Smooth muscle cell (in vitro differentiated cells): ENCODE results near the gene LMOD1. TPM values are rescaled to one million over a fixed set of nuclear protein-coding genes. Genes with fewer than 3 reads are reported as not detected.
A peak's percentile ranks its signal among the peaks of the same experiment; 100 is the strongest.

Experiments
- DNase-seq: peaks from one replicate; lab custom pipeline; 2025; ENCODE audit not compliant: unreplicated experiment; lab: John Stamatoyannopoulos, UW
- H2AFZ ChIP-seq: fragments of 200-600 bp; sonication (generic); 2 replicates; pipeline ENCODE4 v1.6.0; 2016; ENCODE audit warnings: antibody characterized with exemption, low read depth, mild to moderate bottlenecking
- H3F3A ChIP-seq: fragments of 200-600 bp; sonication (generic); 2 replicates; pipeline ENCODE4 v1.6.0; 2017; ENCODE audit warnings: antibody characterized with exemption, low read depth
- H3K27ac ChIP-seq: fragments of 200-600 bp; sonication (generic); 2 replicates; pipeline ENCODE4 v1.5.1; 2016; ENCODE audit warnings: low read depth, mild to moderate bottlenecking
- H3K27me3 ChIP-seq: fragments of 200-600 bp; sonication (generic); 2 replicates; pipeline ENCODE4 v1.6.1; 2016; ENCODE audit warnings: low read depth, mild to moderate bottlenecking
- H3K36me3 ChIP-seq: fragments of 200-600 bp; sonication (generic); 2 replicates; pipeline ENCODE4 v1.5.1; 2016; ENCODE audit warnings: low read depth
- H3K4me1 ChIP-seq: fragments of 200-600 bp; sonication (generic); 2 replicates; pipeline ENCODE4 v1.5.1; 2016; ENCODE audit warnings: low read depth
- H3K4me2 ChIP-seq: fragments of 200-600 bp; sonication (generic); 2 replicates; pipeline ENCODE4 v1.6.0; 2016; ENCODE audit warnings: mild to moderate bottlenecking
- H3K4me3 ChIP-seq: fragments of 200-600 bp; sonication (generic); 2 replicates; pipeline ENCODE4 v1.5.1; 2016; ENCODE audit warnings: mild to moderate bottlenecking
- H3K79me2 ChIP-seq: fragments of 200-600 bp; sonication (generic); 2 replicates; pipeline ENCODE4 v1.6.0; 2016; ENCODE audit warnings: low read depth, mild to moderate bottlenecking
- H3K9ac ChIP-seq: fragments of 200-600 bp; sonication (generic); 2 replicates; pipeline ENCODE4 v1.6.0; 2016; ENCODE audit warnings: low read depth
- H3K9me3 ChIP-seq: fragments of 200-600 bp; sonication (generic); replicated peaks from 2 replicates; pipeline ENCODE4 v1.5.1; 2016; ENCODE audit warnings: low read depth
- H4K20me1 ChIP-seq: fragments of 200-600 bp; sonication (generic); 2 replicates; pipeline ENCODE4 v1.6.0; 2016; ENCODE audit warnings: low read depth
- CTCF ChIP-seq: fragments of 200-600 bp; sonication (generic); IDR thresholded peaks from 2 replicates; pipeline ENCODE4 v1.5.1; 2017; ENCODE audit warnings: borderline replicate concordance, mild to moderate bottlenecking, antibody characterized with exemption; ENCODE audit not compliant: insufficient read depth, poor library complexity, severe bottlenecking
- WGBS: methylation state at CpG from one replicate; pipeline ENCODE4 v1.1.7; 2016; ENCODE audit warnings: low lambda C conversion rate; 5-methylcytosine and 5-hydroxymethylcytosine counted together
- polyA plus RNA-seq: library from polyadenylated mRNA; unstranded; fragments of >200 nt; fragmentation: Nextera tagmentation; extraction: Ambion mirVana; gene quantifications from 2 replicates; pipeline ENCODE4 v1.2.1, GENCODE V29; 2016
- total RNA-seq: library from RNA; depleted of rRNA; stranded (reverse); fragments of >200 nt; gene quantifications from 2 replicates; pipeline ENCODE4 v1.2.3, GENCODE V29; 2014

The LMOD1 gene
- total and polyA plus RNA-seq, 2 experiments from 2014 or later = 4.0 to 5.6 TPM

DNA sequence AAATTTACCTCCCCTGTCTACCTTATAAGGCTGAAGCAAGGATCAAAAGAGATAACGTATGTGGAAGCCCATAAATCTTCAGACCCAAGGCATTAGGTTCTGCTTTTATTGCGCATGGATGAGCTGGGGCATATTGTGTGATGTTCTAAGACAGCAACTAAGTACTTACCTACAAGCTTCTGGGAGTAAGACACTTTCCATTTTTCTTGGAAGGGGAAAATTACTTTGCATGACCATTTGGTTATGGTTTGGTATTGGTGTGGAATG lies 21.1 kb downstream of the LMOD1 start:
- H3K9me3 ChIP-seq = no peaks in the 10 kb centered on the region
- H3K36me3 ChIP-seq = no peaks in the 10 kb centered on the region
- H3F3A ChIP-seq = peaks cover 3% of the 10 kb centered on the region
- H3K4me2 ChIP-seq = no peak overlapping the region
- no peak overlapping the region for H3K9ac ChIP-seq
- no peaks in the 10 kb centered on the region for H4K20me1 ChIP-seq
- H3K79me2 ChIP-seq = peaks cover 2% of the 10 kb centered on the region
- H3K27ac ChIP-seq = no peak overlapping the region
- no peaks in the 10 kb centered on the region for H3K4me1 ChIP-seq
- H3K27me3 ChIP-seq = no peaks in the 10 kb centered on the region
- no peak for TF ChIP-seq CTCF
- 75% methylated on average over 2 of the region's 2 CpGs for WGBS
- no peak for DNase-seq
- H2AFZ ChIP-seq = no peak overlapping the region
- no peak overlapping the region for H3K4me3 ChIP-seq

DNA sequence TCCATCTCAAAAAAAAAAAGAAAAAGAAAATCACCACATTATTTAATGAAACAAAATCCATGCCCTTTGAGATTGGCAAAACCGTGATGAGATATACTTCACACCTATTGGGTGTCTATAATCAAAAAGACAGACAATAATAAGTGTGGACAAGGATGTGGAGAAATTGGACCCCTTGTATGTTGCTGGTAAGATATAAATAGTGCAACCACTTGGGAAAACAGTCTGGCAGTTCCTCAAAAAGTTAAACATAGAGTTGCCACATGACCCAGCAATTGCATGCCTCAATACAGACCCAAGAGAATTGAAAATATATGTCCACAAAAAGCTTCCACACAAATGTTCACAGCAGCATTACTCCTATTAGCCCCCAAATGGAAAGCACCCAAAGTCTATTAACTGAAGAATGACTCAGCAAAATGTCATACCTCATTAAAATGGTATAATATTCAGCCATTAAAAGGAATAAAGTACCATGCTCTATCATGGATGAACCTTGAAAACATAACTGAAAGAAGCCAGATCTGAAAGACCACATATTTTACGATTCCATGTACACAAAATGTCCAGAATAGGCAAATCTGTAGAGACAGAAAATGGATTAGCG lies 24.3 kb downstream of the LMOD1 start:
- WGBS = 94% methylated on average over 3 of the region's 3 CpGs

GRCh38 chr1:201918343-201918742 lies 28.0 kb downstream of the LMOD1 start:
- Histone ChIP-seq H3K9ac (no peak overlapping the region), H3K4me1 (no peaks in the 10 kb centered on the region), H3K4me3 (no peak overlapping the region), H3F3A (peaks cover 16% of the 10 kb centered on the region), H3K9me3 (no peaks in the 10 kb centered on the region), H3K27ac (peak overlapping the region; percentile 78), H3K27me3 (no peaks in the 10 kb centered on the region), H4K20me1 (no peaks in the 10 kb centered on the region), H3K79me2 (no peaks in the 10 kb centered on the region), H3K4me2 (peak overlapping the region; percentile 67), H3K36me3 (no peaks in the 10 kb centered on the region), H2AFZ (no peak overlapping the region)
- TF ChIP-seq CTCF = no peak
- no peak for DNase-seq
- 86% methylated on average over 5 of the region's 5 CpGs for WGBS

More for the DNA sequence above, 24.3 kb downstream of the LMOD1 start:
- no peaks in the 10 kb centered on the region for H3K36me3 ChIP-seq
- no peak overlapping the region for H3K27ac ChIP-seq
- no peak overlapping the region for H3K9ac ChIP-seq
- no peaks in the 10 kb centered on the region for H3K9me3 ChIP-seq
- H3F3A ChIP-seq = peaks cover 16% of the 10 kb centered on the region
- no peak overlapping the region for H2AFZ ChIP-seq
- no peak for TF ChIP-seq CTCF
- no peak overlapping the region for H3K4me3 ChIP-seq
- H3K4me2 ChIP-seq = no peak overlapping the region
- H3K79me2 ChIP-seq = peaks cover 2% of the 10 kb centered on the region
- DNase-seq = no peak
- H3K27me3 ChIP-seq = no peaks in the 10 kb centered on the region
- H3K4me1 ChIP-seq = no peaks in the 10 kb centered on the region
- H4K20me1 ChIP-seq = no peaks in the 10 kb centered on the region

DNA sequence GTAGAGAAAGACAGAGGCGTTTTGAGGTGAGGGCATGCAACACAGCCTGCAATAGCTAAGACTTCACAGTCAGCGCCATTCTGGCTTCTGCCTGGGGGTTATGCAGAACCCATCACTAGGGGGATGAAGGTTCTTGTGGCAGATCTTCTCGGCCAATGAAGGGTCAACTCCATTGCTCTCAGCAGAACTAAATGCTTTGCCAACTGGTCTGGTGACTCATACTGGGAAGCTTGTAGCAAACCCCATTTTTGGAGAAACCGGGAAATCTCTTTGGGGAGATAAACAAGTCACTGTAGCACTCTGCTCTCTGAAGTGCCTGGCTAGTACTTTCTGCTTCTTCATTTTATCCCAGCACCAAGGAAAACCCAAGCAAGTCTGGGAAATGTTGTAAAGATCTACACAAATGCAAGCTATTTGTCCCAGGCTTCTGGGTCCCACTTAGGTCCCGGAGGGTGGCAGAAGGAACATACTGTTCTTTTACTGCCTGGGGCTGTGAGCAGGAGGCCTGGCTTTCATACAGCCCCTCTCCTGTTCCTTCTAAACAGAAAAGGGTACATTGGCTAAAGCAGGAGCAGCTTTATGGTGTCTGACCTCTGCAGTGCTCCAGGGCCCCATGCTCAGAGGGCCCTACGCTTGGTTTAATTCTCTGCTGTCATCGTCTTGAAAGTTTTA lies 28.9 kb downstream of the LMOD1 start:
- Histone ChIP-seq H3K4me3 (no peak overlapping the region), H3K27me3 (no peaks in the 10 kb centered on the region), H3K4me1 (no peaks in the 10 kb centered on the region), H3K9me3 (no peaks in the 10 kb centered on the region), H3K9ac (peak overlapping the region; percentile 2), H3K36me3 (no peaks in the 10 kb centered on the region), H3K27ac (peak overlapping the region; percentile 78), H4K20me1 (no peaks in the 10 kb centered on the region), H3F3A (peaks cover 16% of the 10 kb centered on the region), H2AFZ (no peak overlapping the region), H3K4me2 (peak overlapping the region; percentile 67), H3K79me2 (no peaks in the 10 kb centered on the region)
- 33% methylated on average over 7 of the region's 7 CpGs for WGBS
- TF ChIP-seq CTCF = no peak
- no peak for DNase-seq
